Effector CD8-positive, alpha-beta T cell (primary cell): ENCODE data around the gene SIK3.
A peak's percentile ranks its signal among the peaks of the same experiment; 100 is the strongest.

Source experiments
- DNase-seq: peaks from one replicate; lab custom pipeline; 2025; lab: John Stamatoyannopoulos, UW

The SIK3 gene

GRCh38 chr11:117009905-117010605 lies 88.2 kb downstream of the SIK3 start:
- no peak for DNase-seq

DNA sequence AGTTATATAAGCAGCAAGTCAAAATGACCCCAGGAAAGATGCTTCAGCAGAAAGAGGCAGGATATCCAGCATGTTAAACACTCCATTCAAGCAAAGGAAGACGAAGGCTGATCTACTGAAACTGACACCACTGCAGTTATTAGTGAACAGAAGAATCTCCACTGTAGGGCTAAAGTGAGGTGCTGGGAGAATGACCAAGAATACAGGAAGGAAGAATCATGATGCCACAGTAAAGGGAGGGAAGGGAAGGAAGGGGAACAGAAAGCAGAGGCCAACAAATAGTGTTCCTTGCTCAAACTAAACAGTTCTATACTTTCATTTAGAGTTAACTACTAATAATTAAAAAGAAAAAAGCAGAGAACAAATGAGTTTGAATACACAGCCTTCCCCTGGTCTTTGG lies 92.5 kb downstream of the SIK3 start:
- no peak for DNase-seq

GRCh38 chr11:117002639-117003299 lies 95.5 kb downstream of the SIK3 start:
- no peak for DNase-seq

- no peak for DNase-seq
These were observed 98.1 kb downstream of the SIK3 start for GRCh38 chr11:117000014-117000737.

DNA sequence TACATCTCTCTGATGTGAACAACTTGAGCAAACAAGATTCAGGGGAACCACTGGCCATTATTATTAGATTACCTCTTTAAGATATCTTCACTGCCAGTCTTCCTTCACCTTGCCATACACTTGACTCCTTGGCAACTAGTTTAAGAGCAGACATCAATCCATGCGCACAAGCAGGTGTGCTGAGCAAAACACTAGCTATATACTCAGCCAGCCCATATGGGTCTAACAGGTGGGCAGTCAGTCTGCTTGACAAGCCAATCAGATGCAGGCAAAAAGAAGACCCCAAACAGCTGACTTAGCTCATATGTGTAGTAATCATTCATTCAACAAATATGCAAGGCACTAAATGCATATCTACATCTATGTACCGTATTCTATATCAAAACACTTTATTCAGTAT lies 101.2 kb downstream of the SIK3 start:
- no peak for DNase-seq

- DNase-seq = no peak
These were observed 104.0 kb downstream of the SIK3 start for GRCh38 chr11:116994195-116994594.

GRCh38 chr11:116993599-116993998 lies 104.6 kb downstream of the SIK3 start:
- DNase-seq = peak; percentile 35

GRCh38 chr11:116991491-116991890 lies 106.7 kb downstream of the SIK3 start:
- DNase-seq = no peak

DNA sequence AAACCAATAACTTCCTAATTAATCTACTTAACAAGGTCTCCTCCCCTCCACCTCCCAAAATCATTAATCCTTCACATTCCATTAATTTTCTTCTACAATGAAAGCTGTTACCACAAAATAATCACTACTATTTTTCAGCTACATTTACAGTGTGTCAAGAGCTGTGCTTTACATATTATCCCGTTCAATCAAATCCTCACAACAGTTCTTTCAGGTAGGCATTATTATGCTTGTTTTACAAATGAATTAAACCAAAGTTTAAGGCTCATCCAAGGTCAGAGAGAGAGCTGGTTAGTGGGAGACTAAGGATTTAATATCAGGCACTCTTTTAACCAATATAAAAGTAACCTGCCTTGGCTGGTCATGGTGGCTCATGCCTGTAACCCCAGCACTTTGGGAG lies 107.4 kb downstream of the SIK3 start:
- no peak for DNase-seq

DNA sequence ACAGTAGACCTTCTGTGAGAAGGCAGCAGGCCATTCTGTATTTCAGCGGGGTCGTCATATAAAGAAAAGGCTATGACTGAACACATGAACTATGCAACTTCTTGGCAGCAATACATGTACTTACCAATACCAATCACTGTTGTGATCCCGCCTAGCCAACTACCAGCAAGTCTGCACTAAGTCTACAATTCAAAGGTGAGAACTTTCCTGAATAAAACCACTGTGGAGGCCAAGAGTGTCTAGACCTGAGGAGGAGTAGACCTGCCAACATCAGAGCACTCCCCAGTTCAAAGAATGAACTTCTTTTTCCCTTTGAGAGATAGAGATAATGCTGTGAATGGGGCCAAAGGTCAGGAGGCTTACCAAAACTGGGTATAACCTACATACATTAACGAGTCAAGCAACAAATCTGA lies 108.2 kb downstream of the SIK3 start:
- DNase-seq = no peak

DNA sequence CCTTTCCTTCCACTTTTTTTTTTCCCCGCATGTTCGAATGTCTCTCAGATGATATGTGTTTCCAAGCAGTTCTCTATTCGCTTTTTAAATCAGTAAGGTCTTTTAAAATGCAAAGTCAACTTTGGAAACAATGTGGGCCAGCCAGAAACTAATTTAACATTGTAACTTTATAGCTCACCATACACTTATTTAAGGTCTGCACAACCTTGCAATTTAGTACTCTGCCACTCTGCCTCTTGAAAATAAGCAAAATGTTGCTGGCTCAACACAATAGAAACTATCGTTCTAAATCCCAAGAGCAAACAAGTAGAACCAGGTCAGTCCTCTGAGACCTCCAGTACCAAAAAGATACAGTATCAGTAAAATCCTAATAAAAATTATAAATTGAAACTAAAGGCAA lies 109.0 kb downstream of the SIK3 start:
- no peak for DNase-seq

GRCh38 chr11:116986521-116987105 lies 111.6 kb downstream of the SIK3 start:
- no peak for DNase-seq

- no peak for DNase-seq
These were observed 113.6 kb downstream of the SIK3 start for GRCh38 chr11:116984589-116984988.

- no peak for DNase-seq
These were observed 114.0 kb downstream of the SIK3 start for GRCh38 chr11:116984186-116984585.

DNA sequence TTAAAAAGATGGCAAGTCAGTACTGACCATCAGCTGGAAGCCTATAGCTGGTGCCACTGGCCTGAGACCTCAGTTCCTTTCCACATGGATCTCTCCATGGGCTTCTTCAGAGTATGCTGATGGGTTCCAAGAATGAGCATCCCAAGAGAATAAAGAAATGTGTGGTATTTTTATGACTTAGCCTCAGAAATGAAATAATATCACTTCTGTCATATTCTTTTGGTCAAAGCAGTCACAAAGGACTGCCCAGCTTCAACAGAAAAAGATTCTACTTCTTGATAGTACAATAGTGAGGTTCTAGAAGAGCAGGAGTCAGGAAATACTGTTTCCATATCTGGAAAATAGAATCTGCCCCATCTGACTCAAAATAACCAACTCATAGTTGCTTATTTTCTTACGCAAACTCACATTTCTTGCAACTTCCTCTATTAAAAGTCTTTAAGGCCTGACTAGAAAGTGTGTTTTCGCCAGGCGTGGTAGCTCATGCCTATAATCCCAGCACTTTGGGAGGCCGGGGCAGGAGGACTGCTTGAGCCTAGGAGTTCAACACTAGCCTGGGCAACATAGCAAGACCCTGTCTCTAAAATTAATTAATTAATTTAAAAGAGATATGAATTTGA lies 116.9 kb downstream of the SIK3 start:
- DNase-seq = no peak

- no peak for DNase-seq
These were observed 118.0 kb downstream of the SIK3 start for GRCh38 chr11:116980136-116980793.

DNA sequence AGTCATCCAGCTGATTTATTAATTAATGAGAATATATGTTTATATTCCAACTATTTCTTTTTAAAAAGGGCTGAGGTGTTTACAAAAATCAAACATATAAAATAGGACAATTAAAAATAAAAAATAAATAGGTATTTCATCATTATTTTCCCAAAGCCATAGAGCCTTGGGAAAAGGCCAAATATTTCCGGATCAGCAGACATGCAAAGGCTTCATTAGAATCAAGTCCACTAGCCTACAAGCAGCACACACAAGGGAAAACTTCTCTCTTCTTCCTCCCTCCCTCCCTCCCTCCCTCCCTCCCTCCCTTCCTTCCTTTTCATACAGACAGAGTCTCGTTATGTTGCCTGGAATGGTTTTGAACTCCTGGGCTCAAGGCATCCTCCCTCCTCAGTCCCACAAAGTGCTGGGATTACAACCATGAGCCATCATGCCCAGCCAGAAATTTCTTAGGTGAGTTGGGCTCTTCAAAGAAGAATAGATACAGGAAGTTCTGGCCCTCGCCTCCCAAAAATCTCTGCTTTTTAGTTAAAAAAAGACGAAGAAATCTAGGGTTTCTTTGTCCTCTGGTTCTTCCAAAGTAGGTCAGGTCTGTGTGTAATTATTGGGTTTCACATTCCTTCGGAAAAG lies 121.2 kb downstream of the SIK3 start:
- no peak for DNase-seq

GRCh38 chr11:116975661-116976060 lies 122.6 kb downstream of the SIK3 start:
- no peak for DNase-seq

DNA sequence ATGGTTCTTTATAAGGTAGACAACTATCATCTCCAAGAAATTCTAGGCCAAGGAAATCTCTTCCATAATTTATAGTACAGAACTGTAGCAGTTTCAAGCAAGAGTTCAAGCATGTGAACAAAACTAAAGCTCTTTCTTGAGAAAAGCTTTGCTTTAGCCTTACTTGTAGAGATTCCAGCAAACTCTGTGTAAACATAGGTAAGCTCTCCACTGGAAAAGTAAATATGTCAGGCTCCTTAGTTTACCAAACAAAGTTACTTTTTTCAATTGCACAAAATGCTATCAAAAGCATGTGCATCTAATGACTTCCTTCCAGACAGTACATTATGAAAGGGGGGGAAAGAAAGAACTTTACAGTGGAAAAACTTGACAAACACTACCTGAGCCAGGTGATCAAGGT lies 125.0 kb downstream of the SIK3 start:
- DNase-seq = no peak

DNA sequence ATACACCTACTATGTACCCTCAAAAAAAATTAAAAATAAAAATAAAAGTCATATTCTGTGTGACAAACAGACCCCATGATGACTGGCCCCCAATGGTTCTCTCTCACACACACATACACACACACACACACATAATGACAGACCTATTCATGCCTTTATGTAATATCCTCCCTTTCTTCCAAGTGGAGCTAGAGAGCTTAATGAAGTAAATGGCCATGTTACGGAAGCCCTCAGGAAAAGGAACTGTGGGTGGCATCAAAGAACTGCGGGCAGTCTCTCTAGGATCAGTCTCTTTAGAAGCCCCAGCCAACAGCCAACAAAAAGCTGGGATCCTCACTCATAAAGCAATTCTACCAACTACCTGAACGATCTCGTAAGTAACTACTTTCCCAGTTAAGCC lies 125.5 kb downstream of the SIK3 start:
- no peak for DNase-seq
